ENCODE results near the gene ADAMTS15.

The ADAMTS15 gene

GRCh38 chr11:130483124-130483523 lies 34.7 kb downstream of the ADAMTS15 start:
- no peak for DNase-seq

DNA sequence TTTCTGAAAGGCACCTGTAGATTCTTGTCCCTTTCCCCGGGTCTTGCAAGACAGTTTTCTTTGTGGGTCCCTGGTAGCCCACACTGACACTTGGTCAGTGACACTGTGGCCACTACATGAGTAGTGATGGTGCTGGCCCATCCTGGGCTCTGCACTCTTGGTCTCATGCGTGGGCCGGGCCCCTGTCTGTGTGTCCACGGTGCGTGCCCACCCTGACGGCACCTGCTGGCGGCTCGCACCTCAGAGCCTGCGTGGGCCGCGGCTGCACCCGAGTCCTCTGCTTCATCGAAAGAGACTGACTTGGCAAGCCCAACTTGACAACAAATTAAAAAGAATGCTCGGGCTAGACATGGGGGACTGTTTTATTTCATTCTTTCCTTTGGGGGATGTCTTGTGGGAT lies 37.5 kb downstream of the ADAMTS15 start:
- DNase-seq = no peak

- no peak for DNase-seq
Measured at GRCh38 chr11:130486391-130486836, 38.0 kb downstream of the ADAMTS15 start.

GRCh38 chr11:130486987-130487923 lies 38.8 kb downstream of the ADAMTS15 start:
- DNase-seq = no peak

DNA sequence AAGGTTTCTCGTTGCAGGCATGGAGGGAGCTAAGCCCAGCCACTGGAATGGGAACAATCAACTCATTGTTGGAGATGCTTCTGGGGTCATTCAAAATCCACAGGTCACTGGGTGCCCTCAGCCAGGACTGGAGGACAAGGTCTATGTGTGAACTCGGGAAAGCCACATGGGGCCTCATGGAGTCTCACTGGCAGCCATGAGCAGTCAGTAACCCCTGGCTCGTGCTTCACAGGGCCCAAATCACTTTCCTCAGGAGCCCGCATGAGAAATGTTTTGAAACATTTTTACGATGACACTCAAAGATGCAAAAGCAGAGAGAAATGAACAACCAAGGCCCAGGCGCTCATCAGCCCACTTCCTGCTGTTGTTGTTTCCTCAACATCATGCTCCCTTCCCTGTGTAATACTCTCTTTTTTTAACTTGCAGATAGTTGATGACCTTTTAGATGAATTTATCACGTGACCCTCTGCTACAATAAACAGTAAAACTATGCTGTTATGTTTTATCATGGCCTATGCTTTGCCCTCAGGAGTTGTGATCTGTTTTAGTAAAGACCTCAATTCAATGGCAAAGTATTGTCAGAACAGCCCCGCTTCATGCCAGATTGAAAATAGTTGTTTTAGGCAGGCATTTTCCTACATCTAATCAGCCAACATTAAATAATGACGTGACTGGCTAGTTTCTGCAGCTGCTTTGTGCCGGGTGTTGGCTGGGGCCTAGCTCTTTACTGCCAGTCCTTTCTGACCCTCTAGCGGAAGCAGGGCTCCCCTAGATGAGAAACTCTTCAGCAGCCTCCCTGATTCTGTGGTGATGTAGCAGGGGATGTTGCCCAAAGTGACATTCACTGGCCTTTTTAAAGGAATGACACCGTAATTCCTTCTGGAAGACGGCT lies 39.7 kb downstream of the ADAMTS15 start:
- DNase-seq = no peak

DNA sequence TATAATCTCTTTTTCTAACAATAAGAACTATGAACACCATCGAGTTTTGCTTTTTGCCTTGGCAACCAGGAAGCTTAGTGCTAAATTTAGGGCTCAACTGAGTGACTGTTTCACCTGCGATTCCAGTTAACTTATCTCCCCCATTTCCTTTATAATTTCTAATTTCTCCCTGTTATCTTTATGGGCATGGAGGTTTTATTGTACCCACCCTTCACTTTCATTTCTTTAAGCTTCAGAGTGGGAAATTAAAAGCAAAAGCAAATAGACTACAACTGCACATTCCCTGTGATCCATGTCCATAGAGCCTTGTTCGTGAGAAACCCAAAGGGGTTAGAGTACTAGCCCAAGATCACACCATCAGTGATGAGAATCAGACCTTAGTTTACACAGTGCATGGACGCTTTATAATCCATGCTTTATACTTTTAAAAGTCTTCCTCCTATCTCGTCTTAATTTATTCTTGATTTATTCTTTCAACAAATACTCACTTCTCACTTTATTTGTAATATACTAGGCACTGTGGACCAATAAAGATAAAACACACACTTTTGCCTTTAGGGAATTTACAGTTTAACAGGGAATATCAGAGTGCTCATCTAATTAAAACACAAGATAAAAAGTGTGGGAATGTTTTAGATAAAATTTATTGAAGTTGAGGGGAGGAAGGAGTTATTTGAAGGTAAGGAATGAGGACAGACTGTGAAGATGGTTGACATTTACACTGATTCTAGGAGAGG lies 40.6 kb downstream of the ADAMTS15 start:
- DNase-seq = no peak

DNA sequence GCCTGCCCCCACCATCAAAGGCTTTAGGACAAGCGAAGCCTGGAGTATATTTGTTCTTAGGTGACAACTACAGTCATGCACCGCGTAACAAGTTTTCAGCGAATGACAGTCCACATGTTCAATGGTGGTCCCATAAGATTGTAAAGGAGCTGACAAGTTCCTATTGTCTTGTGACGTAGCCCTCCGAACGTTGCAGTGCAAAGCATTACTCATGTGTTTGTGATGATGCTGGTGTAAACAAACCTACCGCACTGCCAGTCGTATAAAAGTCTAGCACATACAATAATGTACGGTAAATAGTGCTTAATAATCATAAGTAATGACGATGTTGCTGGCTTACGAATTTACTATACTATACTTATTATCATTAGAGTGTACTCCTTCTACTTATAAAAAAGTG lies 41.3 kb downstream of the ADAMTS15 start:
- DNase-seq = no peak

DNA sequence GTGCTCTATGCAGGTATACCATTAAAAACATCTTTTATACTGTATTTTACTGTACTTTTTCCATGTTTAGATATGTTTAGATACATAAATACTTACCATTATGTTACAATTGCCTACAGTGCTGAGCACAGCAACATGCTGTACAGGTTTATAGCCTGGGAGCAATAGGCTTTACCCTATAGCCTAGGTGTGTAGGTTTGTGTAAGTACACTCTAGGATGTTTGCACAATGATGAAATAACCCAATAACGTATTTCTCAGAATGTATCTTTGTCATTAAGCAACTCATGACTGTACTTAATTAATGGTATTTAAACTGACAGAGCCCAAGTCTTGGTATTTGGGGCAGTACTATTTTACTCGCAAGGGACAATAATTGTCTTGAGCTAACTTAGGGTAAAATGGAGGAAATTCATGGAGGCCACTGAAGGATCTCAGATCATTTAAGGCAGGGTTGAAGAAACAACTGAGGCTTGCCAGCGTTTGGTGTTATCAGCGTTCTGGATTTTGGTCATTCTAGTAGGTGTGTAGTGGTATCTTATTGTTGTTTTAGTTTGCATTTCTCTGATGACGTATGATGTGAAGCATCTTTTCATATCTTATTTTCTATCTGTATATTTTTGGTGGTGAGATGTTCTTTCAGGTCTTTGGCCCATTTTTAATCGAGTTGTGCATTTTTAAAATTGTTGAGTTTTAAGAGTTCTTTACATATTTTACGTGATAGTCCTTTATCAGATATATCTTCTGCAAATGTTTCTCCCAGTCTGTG lies 42.4 kb downstream of the ADAMTS15 start:
- no peak for DNase-seq

DNA sequence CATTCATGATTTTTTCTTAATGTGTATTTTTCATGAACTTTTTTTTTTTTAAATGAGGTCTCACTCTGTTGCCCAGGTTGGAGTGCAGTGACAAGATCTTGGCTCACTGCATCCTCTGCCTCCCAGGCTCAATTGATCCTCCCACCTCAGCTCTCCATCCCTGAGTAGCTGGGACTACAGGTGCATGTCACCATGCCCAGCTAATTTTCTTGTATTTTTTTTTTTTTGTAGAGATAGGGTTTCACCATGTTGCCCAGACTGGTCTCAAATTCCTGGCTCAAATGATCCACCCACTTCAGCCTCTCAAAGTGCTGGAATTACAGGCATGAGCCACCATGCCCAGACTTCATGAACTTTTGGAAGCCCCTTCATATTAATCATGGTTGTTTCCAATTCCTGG lies 49.7 kb downstream of the ADAMTS15 start:
- DNase-seq = no peak

DNA sequence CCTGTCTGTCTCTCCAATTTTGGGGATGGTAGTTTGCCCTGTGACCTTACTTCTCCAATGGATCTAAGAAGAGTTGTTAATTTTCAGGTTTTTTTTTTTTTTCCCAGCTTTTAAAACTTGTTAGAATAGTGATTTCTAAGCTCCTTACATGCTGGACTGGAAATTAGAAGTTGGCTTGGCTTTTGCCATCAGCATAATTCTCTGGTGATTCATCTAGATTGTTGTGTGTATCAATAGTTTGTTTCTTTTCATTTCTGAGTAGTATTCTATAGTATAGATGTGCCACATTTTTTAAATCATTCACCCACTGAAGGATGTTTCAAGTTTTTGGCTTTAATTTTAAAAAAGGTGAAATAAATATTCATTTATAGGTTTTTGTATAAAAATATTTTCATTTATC lies 51.4 kb downstream of the ADAMTS15 start:
- DNase-seq = no peak

GRCh38 chr11:130504317-130504716 lies 55.9 kb downstream of the ADAMTS15 start:
- DNase-seq = no peak

- DNase-seq = no peak
Measured at GRCh38 chr11:130508913-130509312, 60.5 kb downstream of the ADAMTS15 start.

GRCh38 chr11:130509942-130510341 lies 61.5 kb downstream of the ADAMTS15 start:
- DNase-seq = no peak

- no peak for DNase-seq
Measured at GRCh38 chr11:130510407-130511006, 62.1 kb downstream of the ADAMTS15 start.

DNA sequence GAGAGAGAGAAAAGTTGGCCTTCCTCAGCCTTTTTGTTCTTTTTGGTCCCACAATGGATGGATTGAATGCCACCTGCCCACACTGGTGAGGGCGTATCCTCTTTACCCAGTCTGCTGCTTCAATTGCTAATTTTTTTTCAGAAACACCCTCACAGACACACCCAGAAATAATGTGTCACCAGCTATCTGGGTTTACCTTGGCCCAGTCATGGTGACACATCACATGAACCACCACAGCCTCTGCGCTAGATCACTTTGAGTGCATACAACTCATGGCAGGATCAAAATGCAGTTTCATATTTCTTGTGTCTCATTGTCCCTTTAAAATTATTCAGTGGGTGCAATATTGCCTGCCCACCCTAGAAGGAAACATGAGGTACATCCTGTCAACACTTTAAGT lies 63.3 kb downstream of the ADAMTS15 start:
- no peak for DNase-seq

DNA sequence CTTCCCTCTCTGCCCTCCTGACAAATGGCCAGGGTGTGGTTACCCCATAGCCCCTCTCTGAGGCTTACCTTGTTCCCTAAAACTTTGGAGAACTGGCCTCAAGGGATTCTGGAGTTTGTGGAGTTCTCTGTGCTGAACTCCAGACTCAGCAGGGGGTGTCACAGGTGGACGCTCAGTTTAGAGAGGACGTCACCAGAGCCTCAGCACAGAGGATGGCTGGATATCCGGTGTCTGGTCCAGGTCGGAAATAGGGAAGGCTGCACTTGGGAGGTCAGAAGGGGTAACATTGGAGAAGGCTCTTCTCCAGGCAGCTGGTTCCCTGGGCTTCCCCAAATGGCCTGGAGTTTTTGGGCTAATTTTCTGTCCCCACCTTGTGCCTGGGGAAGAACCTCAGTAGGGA lies 64.2 kb downstream of the ADAMTS15 start:
- DNase-seq = no peak

DNA sequence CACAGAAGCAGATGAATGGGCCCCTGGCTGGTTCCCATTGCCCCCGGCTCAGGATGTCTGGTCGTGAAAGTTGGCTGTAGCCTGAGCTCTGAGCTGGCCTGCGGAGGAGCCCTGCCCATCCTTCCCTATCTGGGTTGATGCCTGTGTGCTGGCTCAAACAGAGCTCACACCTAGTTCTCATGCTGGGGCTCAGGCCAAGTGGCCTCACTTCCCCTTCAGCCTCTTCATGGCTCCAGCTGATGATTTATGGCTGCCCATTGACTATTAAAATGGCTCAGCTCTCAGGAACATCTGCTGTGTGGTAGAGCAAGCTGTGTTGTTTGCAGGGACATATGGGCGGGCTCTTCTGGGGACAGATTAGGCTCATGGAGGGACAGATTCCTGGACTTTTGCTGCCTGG lies 64.7 kb downstream of the ADAMTS15 start:
- DNase-seq = peak in 1 of 4 experiments; percentile 5

DNA sequence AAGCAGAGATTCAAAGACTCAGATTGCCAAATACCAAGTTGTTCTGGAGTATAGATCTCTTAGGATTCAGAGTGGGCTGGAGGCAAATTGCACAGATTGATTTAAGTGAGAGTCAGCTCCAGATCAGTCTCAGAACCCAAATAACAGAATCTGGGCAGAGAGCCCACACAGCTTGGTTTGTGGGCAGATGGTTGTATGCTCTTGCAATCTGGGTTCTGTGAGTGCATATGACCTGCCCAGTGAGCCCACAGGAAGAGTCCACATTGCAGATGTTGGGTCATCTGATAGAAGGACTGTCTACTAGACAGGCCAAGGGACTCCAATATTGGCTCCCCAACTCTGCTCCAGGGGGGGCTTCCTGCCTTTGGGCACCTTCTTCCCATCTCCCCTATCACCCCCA lies 65.9 kb downstream of the ADAMTS15 start:
- no peak for DNase-seq

GRCh38 chr11:130514851-130515250 lies 66.4 kb downstream of the ADAMTS15 start:
- no peak for DNase-seq

DNA sequence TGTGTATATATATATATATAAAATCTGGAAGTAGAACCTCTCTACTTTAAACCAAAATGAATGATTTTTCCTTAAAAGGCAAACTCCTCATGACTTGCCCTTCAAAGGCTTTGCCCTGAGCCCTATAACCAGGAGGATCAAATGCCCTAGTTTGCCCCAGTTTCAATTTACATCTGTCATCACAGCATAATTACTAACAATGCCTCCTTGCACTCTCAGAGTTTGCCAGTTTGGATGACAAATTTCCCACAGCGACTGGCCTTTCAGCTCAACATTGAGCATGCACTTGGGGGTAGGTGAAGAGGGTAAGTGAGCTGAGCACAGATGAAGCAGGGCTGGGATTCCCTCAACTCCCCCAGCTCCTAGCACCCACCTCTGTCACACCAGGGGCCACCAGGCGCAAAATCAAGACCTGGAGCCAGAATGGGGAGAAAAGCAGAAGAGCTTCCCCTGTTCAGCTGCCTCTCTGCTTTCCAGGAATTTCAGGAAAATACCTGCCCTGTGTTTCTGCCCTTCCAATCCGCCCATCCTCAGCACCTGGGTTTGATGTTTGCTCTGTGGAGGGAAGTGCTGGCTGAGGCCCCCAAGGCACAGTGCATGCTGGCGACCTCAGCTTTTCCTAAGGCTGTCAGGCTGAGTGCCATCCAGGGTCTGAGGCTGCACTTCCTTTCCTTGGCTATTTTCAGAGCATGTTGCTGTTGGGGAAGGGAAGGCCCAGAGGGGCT lies 67.5 kb downstream of the ADAMTS15 start:
- no peak for DNase-seq

All from suppressor macrophage (primary cell).